Panc1 (cell line): Measurements from ENCODE around the gene NFIB. TPM values are rescaled to one million over a fixed set of nuclear protein-coding genes. Genes with fewer than 3 reads are reported as not detected.

Experiments
- ATAC-seq: fragments of 200-7000 bp; cut with Tn5 transposase; 2 replicates; pipeline ENCODE4 v1.9.1; 2020; ENCODE audit warnings: mild to moderate bottlenecking, moderate library complexity
- BruUV-seq: library from RNA; stranded (reverse); fragments of 400-500 nt; replicated peaks from 2 replicates; lab custom pipeline; 2021; lab: Mats Ljungman, UMichigan
- CTCF ChIA-PET: fragments of 300-600 bp; sonication (Branson Sonifier 250); formaldehyde crosslinking; loops from one replicate; lab custom pipeline; 2022; ENCODE audit warnings: antibody characterized with exemption; lab: Charles Lee
- POLR2A ChIA-PET: fragments of 300-600 bp; sonication (Branson Sonifier 250); formaldehyde crosslinking; loops from one replicate; lab custom pipeline; 2022; ENCODE audit warnings: antibody characterized with exemption; lab: Charles Lee
- DNase-seq: peaks from one replicate; pipeline ENCODE4 v3.0.0-alpha.2; 2010; ENCODE audit warnings: low read depth, low spot score
- H3K27ac ChIP-seq: 2 replicates; pipeline ENCODE4 v1.5.1; 2011; ENCODE audit warnings: mild to moderate bottlenecking, low read length, inconsistent platforms
- H3K27me3 ChIP-seq: fragments of 200-500 bp; sonication (Bioruptor generic); 2 replicates; pipeline ENCODE4 v1.6.0; 2014; ENCODE audit warnings: low read length, inconsistent platforms; ENCODE audit not compliant: control insufficient read depth, insufficient read depth
- H3K36me3 ChIP-seq: fragments of 200-500 bp; sonication (Bioruptor generic); 2 replicates; pipeline ENCODE4 v1.5.1; 2014; ENCODE audit warnings: inconsistent platforms, mild to moderate bottlenecking, low read length, moderate library complexity; ENCODE audit not compliant: control insufficient read depth, insufficient read depth
- H3K4me1 ChIP-seq: 2 replicates; pipeline ENCODE4 v1.5.1; 2011; ENCODE audit warnings: inconsistent platforms, mild to moderate bottlenecking, low read length, moderate library complexity; ENCODE audit not compliant: control insufficient read depth, insufficient read depth
- H3K4me3 ChIP-seq, 2 experiments: 2 replicates each; pipeline ENCODE4 v1.5.1; 2011 to 2012; ENCODE audit warnings: low read depth in 2 of 2, low read length in 2 of 2, mild to moderate bottlenecking in 2 of 2, inconsistent platforms in 1 of 2, moderate library complexity in 1 of 2
- H3K9me3 ChIP-seq: fragments of 200-500 bp; sonication (Bioruptor generic); 2 replicates; pipeline ENCODE4 v1.5.1; 2014; ENCODE audit warnings: low read depth, mild to moderate bottlenecking, inconsistent platforms, low read length, moderate library complexity; ENCODE audit not compliant: control insufficient read depth, insufficient read depth
- POLR2AphosphoS5 ChIP-seq: IDR thresholded peaks from 2 replicates; pipeline ENCODE4 v1.6.1; 2012; ENCODE audit warnings: mild to moderate bottlenecking, low read depth, low read length, moderate library complexity
- SIN3A ChIP-seq: IDR thresholded peaks from 2 replicates; pipeline ENCODE4 v1.6.1; 2012; ENCODE audit warnings: low read depth, mild to moderate bottlenecking, low read length, moderate library complexity, borderline replicate concordance; ENCODE audit not compliant: insufficient read depth
- TCF7L2 ChIP-seq: IDR thresholded peaks from 2 replicates; pipeline ENCODE4 v1.6.1; 2011; ENCODE audit warnings: mild to moderate bottlenecking, low read depth, low read length, inconsistent platforms
- in situ Hi-C: cut with HindIII; loops from 2 replicates; pipeline ENCODE4 v1.10.0; 2016; ENCODE audit warnings: low sequenced_read_pairs, low pct_unique_long_range_greater_than_20kb
- intact Hi-C: fragments of 100-400 bp; cut with micrococcal nuclease; formaldehyde crosslinking; loops from one replicate; pipeline ENCODE4 v1.10.0; 2022; ENCODE audit not compliant: unreplicated experiment
- total RNA-seq: library from RNA; stranded (reverse); gene quantifications from one replicate; pipeline ENCODE4 v1.2.1, GENCODE V29; 2021; ENCODE audit not compliant: unreplicated experiment
- TF ChIP-seq, protein P1 (sequence below): fragments of 450-650 bp; IDR thresholded peaks from 2 replicates; pipeline ENCODE4 v1.5.1; 2017; ENCODE audit warnings: mild to moderate bottlenecking
- TF ChIP-seq, protein P2 (sequence below), 2 experiments: IDR thresholded peaks; 2 replicates each; pipeline ENCODE4 v1.6.1; 2011 to 2012; ENCODE audit warnings: low read depth in 2 of 2, control low read depth in 1 of 2, low read length in 1 of 2, mild to moderate bottlenecking in 1 of 2, moderate library complexity in 1 of 2; ENCODE audit not compliant: insufficient read depth in 1 of 2

NFIB gene
- total RNA-seq, 1 experiment from 2014 or later = 26.7 TPM

DNA sequence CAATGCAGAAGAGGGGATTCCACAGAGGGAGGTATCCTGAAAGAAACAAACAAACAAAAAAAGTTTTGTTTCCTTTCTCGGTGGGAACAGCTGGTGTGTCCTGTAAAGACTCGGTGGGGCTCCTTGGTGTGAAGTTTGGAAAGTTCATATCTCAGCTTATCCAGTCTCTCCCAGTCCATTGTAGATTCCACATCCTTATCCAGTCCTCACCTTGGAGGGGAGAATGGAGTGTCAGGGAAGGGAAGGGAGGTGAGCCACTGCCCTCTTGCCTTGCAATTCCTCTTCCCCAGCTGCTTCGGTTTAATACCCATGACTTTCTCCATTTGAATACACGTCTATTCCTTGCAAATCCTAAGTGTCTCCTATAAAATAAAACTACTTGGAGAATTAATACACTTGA lies 234.5 kb downstream of the NFIB start:
- H3K4me1 ChIP-seq = no peaks in the 10 kb centered on the region
- no peak for DNase-seq
- no peak overlapping the region for H3K27ac ChIP-seq
- no peak overlapping the region for H3K4me3 ChIP-seq
- CTCF ChIA-PET = no interaction called here
- TF ChIP-seq POLR2AphosphoS5 = no peak
- TF ChIP-seq, protein P1, sequence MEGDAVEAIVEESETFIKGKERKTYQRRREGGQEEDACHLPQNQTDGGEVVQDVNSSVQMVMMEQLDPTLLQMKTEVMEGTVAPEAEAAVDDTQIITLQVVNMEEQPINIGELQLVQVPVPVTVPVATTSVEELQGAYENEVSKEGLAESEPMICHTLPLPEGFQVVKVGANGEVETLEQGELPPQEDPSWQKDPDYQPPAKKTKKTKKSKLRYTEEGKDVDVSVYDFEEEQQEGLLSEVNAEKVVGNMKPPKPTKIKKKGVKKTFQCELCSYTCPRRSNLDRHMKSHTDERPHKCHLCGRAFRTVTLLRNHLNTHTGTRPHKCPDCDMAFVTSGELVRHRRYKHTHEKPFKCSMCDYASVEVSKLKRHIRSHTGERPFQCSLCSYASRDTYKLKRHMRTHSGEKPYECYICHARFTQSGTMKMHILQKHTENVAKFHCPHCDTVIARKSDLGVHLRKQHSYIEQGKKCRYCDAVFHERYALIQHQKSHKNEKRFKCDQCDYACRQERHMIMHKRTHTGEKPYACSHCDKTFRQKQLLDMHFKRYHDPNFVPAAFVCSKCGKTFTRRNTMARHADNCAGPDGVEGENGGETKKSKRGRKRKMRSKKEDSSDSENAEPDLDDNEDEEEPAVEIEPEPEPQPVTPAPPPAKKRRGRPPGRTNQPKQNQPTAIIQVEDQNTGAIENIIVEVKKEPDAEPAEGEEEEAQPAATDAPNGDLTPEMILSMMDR = no peak
- no peaks in the 10 kb centered on the region for H3K36me3 ChIP-seq
- no peaks in the 10 kb centered on the region for H3K27me3 ChIP-seq
- in situ Hi-C loops (no loop called here), intact Hi-C loops (no loop called here)
- POLR2A ChIA-PET = no interaction called here
- H3K9me3 ChIP-seq = no peaks in the 10 kb centered on the region
- ATAC-seq = no peak
- BruUV-seq = no TSS peak

DNA sequence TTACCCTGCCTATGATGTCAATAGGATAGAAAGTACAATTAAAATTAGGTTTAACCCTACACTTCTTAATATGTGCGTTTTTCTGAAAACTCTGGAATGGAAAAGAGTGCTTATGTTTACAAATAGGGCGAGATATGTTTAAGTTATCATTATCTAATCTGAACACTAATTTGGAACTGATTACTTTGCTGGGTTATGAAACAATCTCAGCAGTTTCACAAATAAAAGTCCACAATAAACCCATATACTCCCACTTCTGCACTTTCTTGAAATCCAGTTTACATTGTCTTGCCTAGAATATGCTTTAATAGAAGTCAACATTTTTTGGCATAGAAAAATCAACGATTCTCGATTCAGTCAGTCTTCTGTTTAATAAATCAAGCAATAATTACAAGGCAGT lies 236.3 kb downstream of the NFIB start:
- no TSS peak for BruUV-seq
- CTCF ChIA-PET = no interaction called here

More for the DNA sequence above, 236.3 kb downstream of the NFIB start:
- Histone ChIP-seq H3K27ac (no peak overlapping the region), H3K4me1 (no peaks in the 10 kb centered on the region), H3K9me3 (no peaks in the 10 kb centered on the region), H3K4me3 (no peak overlapping the region), H3K27me3 (no peaks in the 10 kb centered on the region), H3K36me3 (no peaks in the 10 kb centered on the region)
- ATAC-seq = no peak
- POLR2A ChIA-PET = no interaction called here
- intact Hi-C loops (no loop called here), in situ Hi-C loops (no loop called here)
- DNase-seq = no peak
- TF ChIP-seq TCF7L2 (no peak), SIN3A (no peak), POLR2AphosphoS5 (no peak)
- TF ChIP-seq, protein P1 = no peak
- TF ChIP-seq, protein P2, sequence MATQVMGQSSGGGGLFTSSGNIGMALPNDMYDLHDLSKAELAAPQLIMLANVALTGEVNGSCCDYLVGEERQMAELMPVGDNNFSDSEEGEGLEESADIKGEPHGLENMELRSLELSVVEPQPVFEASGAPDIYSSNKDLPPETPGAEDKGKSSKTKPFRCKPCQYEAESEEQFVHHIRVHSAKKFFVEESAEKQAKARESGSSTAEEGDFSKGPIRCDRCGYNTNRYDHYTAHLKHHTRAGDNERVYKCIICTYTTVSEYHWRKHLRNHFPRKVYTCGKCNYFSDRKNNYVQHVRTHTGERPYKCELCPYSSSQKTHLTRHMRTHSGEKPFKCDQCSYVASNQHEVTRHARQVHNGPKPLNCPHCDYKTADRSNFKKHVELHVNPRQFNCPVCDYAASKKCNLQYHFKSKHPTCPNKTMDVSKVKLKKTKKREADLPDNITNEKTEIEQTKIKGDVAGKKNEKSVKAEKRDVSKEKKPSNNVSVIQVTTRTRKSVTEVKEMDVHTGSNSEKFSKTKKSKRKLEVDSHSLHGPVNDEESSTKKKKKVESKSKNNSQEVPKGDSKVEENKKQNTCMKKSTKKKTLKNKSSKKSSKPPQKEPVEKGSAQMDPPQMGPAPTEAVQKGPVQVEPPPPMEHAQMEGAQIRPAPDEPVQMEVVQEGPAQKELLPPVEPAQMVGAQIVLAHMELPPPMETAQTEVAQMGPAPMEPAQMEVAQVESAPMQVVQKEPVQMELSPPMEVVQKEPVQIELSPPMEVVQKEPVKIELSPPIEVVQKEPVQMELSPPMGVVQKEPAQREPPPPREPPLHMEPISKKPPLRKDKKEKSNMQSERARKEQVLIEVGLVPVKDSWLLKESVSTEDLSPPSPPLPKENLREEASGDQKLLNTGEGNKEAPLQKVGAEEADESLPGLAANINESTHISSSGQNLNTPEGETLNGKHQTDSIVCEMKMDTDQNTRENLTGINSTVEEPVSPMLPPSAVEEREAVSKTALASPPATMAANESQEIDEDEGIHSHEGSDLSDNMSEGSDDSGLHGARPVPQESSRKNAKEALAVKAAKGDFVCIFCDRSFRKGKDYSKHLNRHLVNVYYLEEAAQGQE (IDR thresholded peaks at IDR 0.05; ENCODE audit: insufficient read depth in 1 of 2, low read depth in 2 of 2, low read length in 1 of 2) = no peak
